Suprapubic skin (tissue), 4 donors: ENCODE results near the gene PRPF19.

Experiments used
- POLR2A ChIP-seq, 2 donors: fragments of 450-650 bp; IDR thresholded peaks; one replicate each; pipeline ENCODE4 v1.6.1; 2017; ENCODE audit warnings: antibody characterized with exemption in 2 of 2, mild to moderate bottlenecking in 2 of 2, moderate library complexity in 2 of 2
- POLR2AphosphoS5 ChIP-seq, 3 donors: sonication (generic); formaldehyde crosslinking; IDR thresholded peaks; one replicate each; pipeline ENCODE4 v1.6.1; 2017; ENCODE audit warnings: antibody characterized with exemption in 3 of 3
- TF ChIP-seq, protein P1 (sequence below), 2 donors: fragments of 200-600 bp in 1 of 2; fragments of 450-650 bp in 1 of 2; sonication (generic) in 1 of 2; IDR thresholded peaks; one replicate each; pipeline ENCODE4 v1.5.1; 2016 to 2019; ENCODE audit warnings: antibody characterized with exemption in 2 of 2, mild to moderate bottlenecking in 1 of 2, moderate library complexity in 1 of 2

- TF ChIP-seq POLR2AphosphoS5 (IDR thresholded peaks at IDR 0.05) (no peak), POLR2A (IDR thresholded peaks at IDR 0.05) (no peak)
- TF ChIP-seq, protein P1, sequence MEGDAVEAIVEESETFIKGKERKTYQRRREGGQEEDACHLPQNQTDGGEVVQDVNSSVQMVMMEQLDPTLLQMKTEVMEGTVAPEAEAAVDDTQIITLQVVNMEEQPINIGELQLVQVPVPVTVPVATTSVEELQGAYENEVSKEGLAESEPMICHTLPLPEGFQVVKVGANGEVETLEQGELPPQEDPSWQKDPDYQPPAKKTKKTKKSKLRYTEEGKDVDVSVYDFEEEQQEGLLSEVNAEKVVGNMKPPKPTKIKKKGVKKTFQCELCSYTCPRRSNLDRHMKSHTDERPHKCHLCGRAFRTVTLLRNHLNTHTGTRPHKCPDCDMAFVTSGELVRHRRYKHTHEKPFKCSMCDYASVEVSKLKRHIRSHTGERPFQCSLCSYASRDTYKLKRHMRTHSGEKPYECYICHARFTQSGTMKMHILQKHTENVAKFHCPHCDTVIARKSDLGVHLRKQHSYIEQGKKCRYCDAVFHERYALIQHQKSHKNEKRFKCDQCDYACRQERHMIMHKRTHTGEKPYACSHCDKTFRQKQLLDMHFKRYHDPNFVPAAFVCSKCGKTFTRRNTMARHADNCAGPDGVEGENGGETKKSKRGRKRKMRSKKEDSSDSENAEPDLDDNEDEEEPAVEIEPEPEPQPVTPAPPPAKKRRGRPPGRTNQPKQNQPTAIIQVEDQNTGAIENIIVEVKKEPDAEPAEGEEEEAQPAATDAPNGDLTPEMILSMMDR (IDR thresholded peaks at IDR 0.05), result no peak
Measured at GRCh38 chr11:60899977-60900376, 6.4 kb downstream of the PRPF19 start.
